ENCODE results near the gene PHLDA1.

DNA sequence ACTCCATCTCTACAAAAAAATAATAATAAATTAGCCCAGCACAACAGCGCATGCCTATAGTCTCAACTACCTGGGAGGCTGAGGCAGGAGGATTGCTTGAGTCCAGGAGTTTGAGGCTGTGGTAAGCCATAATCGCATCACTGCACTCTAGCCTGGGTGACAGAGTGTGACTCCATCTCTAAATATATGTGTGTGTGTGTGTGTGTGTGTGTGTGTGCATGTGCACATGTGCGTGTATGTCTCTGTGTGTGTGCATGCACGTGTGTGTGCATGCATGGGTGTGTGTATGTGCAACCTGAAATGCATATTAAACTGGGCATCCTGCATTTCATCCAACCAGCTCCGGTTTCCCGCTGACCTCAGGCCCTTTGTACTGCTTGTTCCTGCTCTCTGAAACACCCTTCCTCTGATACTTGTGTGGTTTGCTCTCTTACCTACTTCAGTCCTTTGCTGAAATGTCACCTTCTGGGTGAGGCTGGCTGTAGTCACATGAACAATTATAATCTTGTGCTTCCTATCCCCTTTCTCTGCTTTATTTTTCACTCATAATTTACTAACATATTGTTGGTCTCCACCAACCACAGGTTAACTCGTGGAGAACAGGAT is 46.9 kb downstream of the PHLDA1 start:
- TF ChIP-seq, protein P1, sequence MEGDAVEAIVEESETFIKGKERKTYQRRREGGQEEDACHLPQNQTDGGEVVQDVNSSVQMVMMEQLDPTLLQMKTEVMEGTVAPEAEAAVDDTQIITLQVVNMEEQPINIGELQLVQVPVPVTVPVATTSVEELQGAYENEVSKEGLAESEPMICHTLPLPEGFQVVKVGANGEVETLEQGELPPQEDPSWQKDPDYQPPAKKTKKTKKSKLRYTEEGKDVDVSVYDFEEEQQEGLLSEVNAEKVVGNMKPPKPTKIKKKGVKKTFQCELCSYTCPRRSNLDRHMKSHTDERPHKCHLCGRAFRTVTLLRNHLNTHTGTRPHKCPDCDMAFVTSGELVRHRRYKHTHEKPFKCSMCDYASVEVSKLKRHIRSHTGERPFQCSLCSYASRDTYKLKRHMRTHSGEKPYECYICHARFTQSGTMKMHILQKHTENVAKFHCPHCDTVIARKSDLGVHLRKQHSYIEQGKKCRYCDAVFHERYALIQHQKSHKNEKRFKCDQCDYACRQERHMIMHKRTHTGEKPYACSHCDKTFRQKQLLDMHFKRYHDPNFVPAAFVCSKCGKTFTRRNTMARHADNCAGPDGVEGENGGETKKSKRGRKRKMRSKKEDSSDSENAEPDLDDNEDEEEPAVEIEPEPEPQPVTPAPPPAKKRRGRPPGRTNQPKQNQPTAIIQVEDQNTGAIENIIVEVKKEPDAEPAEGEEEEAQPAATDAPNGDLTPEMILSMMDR (IDR thresholded peaks at IDR 0.05) = no peak
- TF ChIP-seq POLR2A (IDR thresholded peaks at IDR 0.05) = no peak

All from vagina (tissue), 2 donors.